Smooth muscle cell (in vitro differentiated cells): ENCODE measurements around the gene EVI5L. TPM values are rescaled to one million over a fixed set of nuclear protein-coding genes. Genes with fewer than 3 reads are reported as not detected.

Source experiments
- DNase-seq: peaks from one replicate; lab custom pipeline; 2025; ENCODE audit not compliant: unreplicated experiment; lab: John Stamatoyannopoulos, UW
- H2AFZ ChIP-seq: fragments of 200-600 bp; sonication (generic); 2 replicates; pipeline ENCODE4 v1.6.0; 2016; ENCODE audit warnings: antibody characterized with exemption, low read depth, mild to moderate bottlenecking
- H3F3A ChIP-seq: fragments of 200-600 bp; sonication (generic); 2 replicates; pipeline ENCODE4 v1.6.0; 2017; ENCODE audit warnings: antibody characterized with exemption, low read depth
- H3K27ac ChIP-seq: fragments of 200-600 bp; sonication (generic); 2 replicates; pipeline ENCODE4 v1.5.1; 2016; ENCODE audit warnings: low read depth, mild to moderate bottlenecking
- H3K27me3 ChIP-seq: fragments of 200-600 bp; sonication (generic); 2 replicates; pipeline ENCODE4 v1.6.1; 2016; ENCODE audit warnings: low read depth, mild to moderate bottlenecking
- H3K36me3 ChIP-seq: fragments of 200-600 bp; sonication (generic); 2 replicates; pipeline ENCODE4 v1.5.1; 2016; ENCODE audit warnings: low read depth
- H3K4me1 ChIP-seq: fragments of 200-600 bp; sonication (generic); 2 replicates; pipeline ENCODE4 v1.5.1; 2016; ENCODE audit warnings: low read depth
- H3K4me2 ChIP-seq: fragments of 200-600 bp; sonication (generic); 2 replicates; pipeline ENCODE4 v1.6.0; 2016; ENCODE audit warnings: mild to moderate bottlenecking
- H3K4me3 ChIP-seq: fragments of 200-600 bp; sonication (generic); 2 replicates; pipeline ENCODE4 v1.5.1; 2016; ENCODE audit warnings: mild to moderate bottlenecking
- H3K79me2 ChIP-seq: fragments of 200-600 bp; sonication (generic); 2 replicates; pipeline ENCODE4 v1.6.0; 2016; ENCODE audit warnings: low read depth, mild to moderate bottlenecking
- H3K9ac ChIP-seq: fragments of 200-600 bp; sonication (generic); 2 replicates; pipeline ENCODE4 v1.6.0; 2016; ENCODE audit warnings: low read depth
- H3K9me3 ChIP-seq: fragments of 200-600 bp; sonication (generic); replicated peaks from 2 replicates; pipeline ENCODE4 v1.5.1; 2016; ENCODE audit warnings: low read depth
- H4K20me1 ChIP-seq: fragments of 200-600 bp; sonication (generic); 2 replicates; pipeline ENCODE4 v1.6.0; 2016; ENCODE audit warnings: low read depth
- WGBS: methylation state at CpG from one replicate; pipeline ENCODE4 v1.1.7; 2016; ENCODE audit warnings: low lambda C conversion rate; 5-methylcytosine and 5-hydroxymethylcytosine counted together
- polyA plus RNA-seq: library from polyadenylated mRNA; unstranded; fragments of >200 nt; fragmentation: Nextera tagmentation; extraction: Ambion mirVana; gene quantifications from 2 replicates; pipeline ENCODE4 v1.2.1, GENCODE V29; 2016
- total RNA-seq: library from RNA; depleted of rRNA; stranded (reverse); fragments of >200 nt; gene quantifications from 2 replicates; pipeline ENCODE4 v1.2.3, GENCODE V29; 2014
- TF ChIP-seq, protein P1 (sequence below): fragments of 200-600 bp; sonication (generic); IDR thresholded peaks from 2 replicates; pipeline ENCODE4 v1.5.1; 2017; ENCODE audit warnings: borderline replicate concordance, mild to moderate bottlenecking, antibody characterized with exemption; ENCODE audit not compliant: insufficient read depth, poor library complexity, severe bottlenecking

Gene EVI5L
- total and polyA plus RNA-seq, 2 experiments from 2014 or later, result 8.8 to 21.2 TPM

DNA sequence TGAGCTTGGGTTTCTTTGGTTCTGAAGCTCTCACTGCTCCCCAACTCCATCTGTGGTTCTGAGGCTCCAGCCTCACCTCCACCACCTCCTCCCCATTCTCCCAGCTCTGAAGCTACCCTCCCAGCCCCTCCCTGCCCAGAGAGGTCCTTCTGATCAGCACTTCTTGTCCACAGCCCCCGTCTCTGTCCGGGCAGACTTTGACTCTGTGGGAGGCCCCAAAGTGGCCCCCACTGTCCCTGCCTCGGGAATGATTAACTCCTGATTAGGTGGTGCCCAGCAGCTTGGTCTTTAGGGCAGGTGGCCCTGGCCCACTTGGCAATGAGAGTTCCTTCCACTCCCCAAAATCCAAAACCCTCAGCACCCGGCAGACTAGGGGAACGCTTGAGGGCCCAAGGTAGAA is 14.4 kb downstream of the EVI5L start:
- Histone ChIP-seq H3K36me3 (no peaks in the 10 kb centered on the region), H3F3A (no peaks in the 10 kb centered on the region), H3K79me2 (no peaks in the 10 kb centered on the region), H3K4me1 (no peaks in the 10 kb centered on the region), H2AFZ (no peak overlapping the region), H3K27ac (no peak overlapping the region), H3K9ac (no peak overlapping the region), H3K27me3 (no peaks in the 10 kb centered on the region), H4K20me1 (peaks cover 40% of the 10 kb centered on the region), H3K4me3 (no peak overlapping the region), H3K4me2 (no peak overlapping the region), H3K9me3 (no peaks in the 10 kb centered on the region)
- 88% methylated on average over 5 of the region's 5 CpGs for WGBS
- TF ChIP-seq, protein P1, sequence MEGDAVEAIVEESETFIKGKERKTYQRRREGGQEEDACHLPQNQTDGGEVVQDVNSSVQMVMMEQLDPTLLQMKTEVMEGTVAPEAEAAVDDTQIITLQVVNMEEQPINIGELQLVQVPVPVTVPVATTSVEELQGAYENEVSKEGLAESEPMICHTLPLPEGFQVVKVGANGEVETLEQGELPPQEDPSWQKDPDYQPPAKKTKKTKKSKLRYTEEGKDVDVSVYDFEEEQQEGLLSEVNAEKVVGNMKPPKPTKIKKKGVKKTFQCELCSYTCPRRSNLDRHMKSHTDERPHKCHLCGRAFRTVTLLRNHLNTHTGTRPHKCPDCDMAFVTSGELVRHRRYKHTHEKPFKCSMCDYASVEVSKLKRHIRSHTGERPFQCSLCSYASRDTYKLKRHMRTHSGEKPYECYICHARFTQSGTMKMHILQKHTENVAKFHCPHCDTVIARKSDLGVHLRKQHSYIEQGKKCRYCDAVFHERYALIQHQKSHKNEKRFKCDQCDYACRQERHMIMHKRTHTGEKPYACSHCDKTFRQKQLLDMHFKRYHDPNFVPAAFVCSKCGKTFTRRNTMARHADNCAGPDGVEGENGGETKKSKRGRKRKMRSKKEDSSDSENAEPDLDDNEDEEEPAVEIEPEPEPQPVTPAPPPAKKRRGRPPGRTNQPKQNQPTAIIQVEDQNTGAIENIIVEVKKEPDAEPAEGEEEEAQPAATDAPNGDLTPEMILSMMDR, result no peak
- no peak for DNase-seq

DNA sequence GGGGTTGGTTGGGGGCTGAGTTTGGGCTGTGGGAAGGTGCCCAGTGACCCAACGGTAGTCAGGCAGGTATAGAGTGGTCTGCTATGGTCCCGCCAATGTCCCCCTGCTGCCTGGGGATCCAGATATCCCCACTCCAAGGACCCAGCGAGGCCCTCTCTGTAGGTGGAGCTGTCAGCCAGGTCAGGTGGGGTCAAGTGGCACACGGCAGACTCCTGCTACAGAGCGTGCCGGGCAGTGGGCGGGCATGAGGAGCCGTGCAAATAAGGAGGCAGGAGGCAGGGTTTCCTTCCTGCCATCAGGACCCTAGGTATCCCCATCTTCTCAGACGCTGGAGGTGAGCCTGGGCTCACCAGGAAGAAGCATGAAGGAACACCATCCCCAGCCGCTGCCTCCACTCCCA is 14.9 kb downstream of the EVI5L start:
- Histone ChIP-seq H4K20me1 (peaks cover 46% of the 10 kb centered on the region), H3K27me3 (no peaks in the 10 kb centered on the region), H3K36me3 (no peaks in the 10 kb centered on the region), H2AFZ (no peak overlapping the region), H3K79me2 (no peaks in the 10 kb centered on the region), H3K27ac (no peak overlapping the region), H3F3A (no peaks in the 10 kb centered on the region), H3K4me1 (no peaks in the 10 kb centered on the region), H3K9ac (no peak overlapping the region), H3K4me3 (no peak overlapping the region), H3K4me2 (no peak overlapping the region), H3K9me3 (no peaks in the 10 kb centered on the region)
- 91% methylated on average over 10 of the region's 10 CpGs for WGBS
- TF ChIP-seq, protein P1, result no peak
- no peak for DNase-seq

DNA sequence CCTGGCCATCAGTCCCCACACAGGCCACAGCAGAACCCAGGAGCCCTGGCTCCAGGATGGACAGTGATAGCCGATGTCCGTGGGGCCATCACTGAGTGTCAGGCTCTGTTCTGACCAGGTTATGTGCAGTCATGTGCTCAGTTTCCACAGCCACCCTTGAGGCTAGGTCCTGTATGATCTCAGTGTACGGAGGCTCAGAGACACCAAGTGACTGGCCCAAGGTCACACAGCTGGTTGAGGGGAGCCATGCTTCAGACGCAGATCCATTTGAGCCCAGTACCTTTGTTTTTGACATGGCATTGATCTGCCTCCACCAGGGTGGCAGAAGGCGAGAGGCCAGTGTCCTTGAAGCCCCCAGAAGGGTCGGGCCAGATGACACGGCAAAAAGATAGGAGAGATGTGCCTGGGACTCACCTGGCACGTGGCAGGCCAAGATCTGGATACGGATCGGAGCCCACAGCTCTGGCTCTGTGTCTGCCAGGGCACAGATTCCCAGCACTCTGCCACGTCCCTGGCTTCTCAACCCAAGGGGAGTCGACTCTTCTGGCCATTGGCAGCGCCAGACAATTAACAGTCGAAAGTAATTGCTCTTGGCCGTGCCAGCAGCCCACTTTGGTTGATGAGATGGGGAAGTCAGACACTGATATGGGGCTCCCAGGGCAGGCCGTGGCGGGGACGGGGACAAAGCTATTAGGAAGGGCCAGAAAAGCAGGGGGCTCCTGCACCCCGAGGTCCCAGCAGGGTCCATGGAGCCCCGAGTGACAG is 15.6 kb downstream of the EVI5L start:
- Histone ChIP-seq H3F3A (no peaks in the 10 kb centered on the region), H4K20me1 (peaks cover 46% of the 10 kb centered on the region), H3K27ac (no peak overlapping the region), H3K79me2 (no peaks in the 10 kb centered on the region), H3K27me3 (no peaks in the 10 kb centered on the region), H3K4me3 (no peak overlapping the region), H3K4me2 (no peak overlapping the region), H3K9ac (no peak overlapping the region), H3K36me3 (no peaks in the 10 kb centered on the region), H2AFZ (no peak overlapping the region), H3K9me3 (no peaks in the 10 kb centered on the region), H3K4me1 (no peaks in the 10 kb centered on the region)
- WGBS, result 92% methylated on average over 20 of the region's 20 CpGs
- TF ChIP-seq, protein P1, result no peak
- DNase-seq, result no peak

DNA sequence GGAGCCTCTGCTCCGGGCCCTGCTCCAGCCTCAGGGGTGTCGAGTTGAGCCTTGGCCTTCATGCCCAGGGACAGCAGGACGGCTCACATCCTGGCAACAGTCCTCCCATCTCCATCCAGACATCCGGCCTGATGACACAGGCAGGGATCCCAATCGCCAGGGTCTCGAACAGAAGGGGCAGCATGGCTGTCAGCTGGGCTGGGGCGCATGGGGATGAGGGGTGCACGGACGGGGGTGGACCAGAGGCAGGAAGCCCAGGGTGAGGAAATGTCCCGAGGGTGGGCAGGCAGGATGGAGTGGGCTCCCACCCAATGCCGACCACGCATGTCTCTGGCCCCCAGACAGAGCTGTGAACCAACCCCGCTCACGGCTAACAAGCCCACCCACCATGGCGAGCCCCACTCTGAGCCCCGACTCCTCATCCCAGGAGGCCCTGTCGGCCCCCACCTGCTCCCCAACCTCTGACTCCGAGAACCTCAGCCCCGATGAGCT is 16.2 kb downstream of the EVI5L start:
- H3K4me2 ChIP-seq, result no peak overlapping the region
- H4K20me1 ChIP-seq, result peaks cover 46% of the 10 kb centered on the region
- H3F3A ChIP-seq, result no peaks in the 10 kb centered on the region
- H3K9me3 ChIP-seq, result no peaks in the 10 kb centered on the region
- DNase-seq, result no peak
- no peaks in the 10 kb centered on the region for H3K4me1 ChIP-seq
- no peaks in the 10 kb centered on the region for H3K79me2 ChIP-seq
- no peak overlapping the region for H3K4me3 ChIP-seq
- no peak overlapping the region for H3K9ac ChIP-seq
- no peaks in the 10 kb centered on the region for H3K36me3 ChIP-seq
- H2AFZ ChIP-seq, result no peak overlapping the region
- 94% methylated on average over 19 of the region's 19 CpGs for WGBS
- H3K27me3 ChIP-seq, result no peaks in the 10 kb centered on the region
- TF ChIP-seq, protein P1, result no peak
- no peak overlapping the region for H3K27ac ChIP-seq
